HL-60 (cell line): ENCODE results near the gene TRAIP. TPM values are rescaled to one million over a fixed set of nuclear protein-coding genes. Genes with fewer than 3 reads are reported as not detected.

ENCODE experiments used
- microRNA-seq: library from miRNA; unstranded; fragments of <30 nt; microRNA quantifications from one replicate; pipeline ENCODE4, GENCODE V29; 2018

TRAIP gene

Small RNA genes lying within 50 kb of the gene (microRNA-seq; reads per million reads assigned to microRNA genes)
- gene MIR5193 = not detected
